KOPT-K1 (cell line): ENCODE data around the gene TERT.

Experiments used
- H3K27ac ChIP-seq: fragments of 200-600 bp; sonication (generic); 2 replicates; pipeline ENCODE4 v1.5.1; 2016; ENCODE audit warnings: antibody characterized with exemption, mild to moderate bottlenecking, low read depth, low read length; ENCODE audit not compliant: poor library complexity, severe bottlenecking
- H3K36me3 ChIP-seq: fragments of 200-600 bp; sonication (generic); 2 replicates; pipeline ENCODE4 v1.5.1; 2017; ENCODE audit warnings: antibody characterized with exemption, mild to moderate bottlenecking, low read length, moderate library complexity; ENCODE audit not compliant: insufficient read depth
- H3K9me3 ChIP-seq: fragments of 200-600 bp; sonication (generic); 2 replicates; pipeline ENCODE4 v1.5.1; 2017; ENCODE audit warnings: antibody characterized with exemption, low read length, mild to moderate bottlenecking; ENCODE audit not compliant: insufficient read depth, poor library complexity, severe bottlenecking

Gene TERT

DNA sequence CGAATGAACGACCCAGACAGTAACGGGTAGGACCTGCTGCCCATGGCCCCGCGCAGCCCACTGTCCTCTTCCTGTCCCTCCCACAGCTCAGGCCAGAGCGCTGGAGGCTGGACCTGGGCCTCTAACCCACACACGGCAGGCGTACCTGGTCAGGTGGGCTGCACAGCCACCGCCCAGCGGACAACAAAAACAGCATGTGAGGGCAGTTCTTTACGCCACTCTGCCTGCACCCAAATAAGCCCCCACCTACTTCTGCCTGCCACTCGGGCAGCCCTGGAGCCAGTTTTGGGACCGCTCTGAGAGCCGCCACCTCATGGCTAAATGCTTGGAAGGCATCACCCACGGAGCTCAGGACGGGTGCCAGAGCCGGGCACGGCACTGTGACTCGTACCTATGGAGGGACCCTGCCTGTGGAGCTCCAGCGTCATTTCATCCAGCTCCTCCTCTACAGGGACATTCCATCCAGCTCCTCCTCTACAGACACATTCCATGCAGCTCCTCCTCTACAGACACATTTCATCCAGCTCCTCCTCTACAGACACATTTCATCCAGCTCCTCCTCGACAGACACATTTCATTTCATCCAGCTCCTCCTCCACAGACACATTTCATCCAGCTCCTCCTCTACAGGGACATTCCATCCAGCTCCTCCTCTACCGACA is 31.1 kb upstream of the TERT start:
- peaks cover 94% of the 10 kb centered on the region for H3K36me3 ChIP-seq
- no peaks in the 10 kb centered on the region for H3K9me3 ChIP-seq

GRCh38 chr5:1325191-1325741 is 30.4 kb upstream of the TERT start:
- Histone ChIP-seq H3K36me3 (peaks cover 94% of the 10 kb centered on the region), H3K27ac (no peak overlapping the region)

More for the DNA sequence above, 31.1 kb upstream of the TERT start:
- no peak overlapping the region for H3K27ac ChIP-seq

GRCh38 chr5:1324719-1325190 is 29.9 kb upstream of the TERT start:
- H3K9me3 ChIP-seq: no peaks in the 10 kb centered on the region
- H3K36me3 ChIP-seq: peaks cover 94% of the 10 kb centered on the region
- no peak overlapping the region for H3K27ac ChIP-seq

More at GRCh38 chr5:1325191-1325741, 30.4 kb upstream of the TERT start:
- H3K9me3 ChIP-seq: no peaks in the 10 kb centered on the region

- Histone ChIP-seq H3K36me3 (peaks cover 95% of the 10 kb centered on the region), H3K27ac (no peak overlapping the region), H3K9me3 (no peaks in the 10 kb centered on the region)
Observed at GRCh38 chr5:1324301-1324700, 29.4 kb upstream of the TERT start.

DNA sequence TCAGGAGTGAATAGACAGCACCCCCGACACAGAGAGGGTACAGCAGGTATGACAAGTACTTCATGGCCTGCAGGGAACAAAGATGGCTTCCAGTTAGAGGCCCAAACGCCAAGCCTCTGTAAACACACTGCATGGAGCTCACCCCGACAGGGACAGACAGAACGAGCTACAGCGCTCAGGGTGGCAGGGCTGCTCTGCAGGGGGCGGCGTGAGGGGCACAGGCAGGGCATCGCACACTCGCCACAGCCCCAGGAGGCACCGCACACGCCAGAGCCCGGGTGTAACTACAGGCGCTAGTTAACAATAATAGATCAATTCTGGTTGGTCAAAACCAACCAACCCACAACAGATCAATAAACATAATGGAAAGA is 28.9 kb upstream of the TERT start:
- Histone ChIP-seq H3K27ac (peak overlapping the region; percentile 48), H3K36me3 (peaks cover 95% of the 10 kb centered on the region), H3K9me3 (no peaks in the 10 kb centered on the region)

- H3K9me3 ChIP-seq: no peaks in the 10 kb centered on the region
- H3K36me3 ChIP-seq: peaks cover 95% of the 10 kb centered on the region
- H3K27ac ChIP-seq: peak overlapping the region; percentile 48
Observed at GRCh38 chr5:1322955-1323802, 28.3 kb upstream of the TERT start.

GRCh38 chr5:1322036-1322900 is 27.4 kb upstream of the TERT start:
- Histone ChIP-seq H3K27ac (peak overlapping the region; percentile 48), H3K9me3 (no peaks in the 10 kb centered on the region), H3K36me3 (peaks cover 99% of the 10 kb centered on the region)

GRCh38 chr5:1321576-1321975 is 26.7 kb upstream of the TERT start:
- peak overlapping the region; percentile 48 for H3K27ac ChIP-seq
- peaks cover 97% of the 10 kb centered on the region for H3K36me3 ChIP-seq
- H3K9me3 ChIP-seq: no peaks in the 10 kb centered on the region

DNA sequence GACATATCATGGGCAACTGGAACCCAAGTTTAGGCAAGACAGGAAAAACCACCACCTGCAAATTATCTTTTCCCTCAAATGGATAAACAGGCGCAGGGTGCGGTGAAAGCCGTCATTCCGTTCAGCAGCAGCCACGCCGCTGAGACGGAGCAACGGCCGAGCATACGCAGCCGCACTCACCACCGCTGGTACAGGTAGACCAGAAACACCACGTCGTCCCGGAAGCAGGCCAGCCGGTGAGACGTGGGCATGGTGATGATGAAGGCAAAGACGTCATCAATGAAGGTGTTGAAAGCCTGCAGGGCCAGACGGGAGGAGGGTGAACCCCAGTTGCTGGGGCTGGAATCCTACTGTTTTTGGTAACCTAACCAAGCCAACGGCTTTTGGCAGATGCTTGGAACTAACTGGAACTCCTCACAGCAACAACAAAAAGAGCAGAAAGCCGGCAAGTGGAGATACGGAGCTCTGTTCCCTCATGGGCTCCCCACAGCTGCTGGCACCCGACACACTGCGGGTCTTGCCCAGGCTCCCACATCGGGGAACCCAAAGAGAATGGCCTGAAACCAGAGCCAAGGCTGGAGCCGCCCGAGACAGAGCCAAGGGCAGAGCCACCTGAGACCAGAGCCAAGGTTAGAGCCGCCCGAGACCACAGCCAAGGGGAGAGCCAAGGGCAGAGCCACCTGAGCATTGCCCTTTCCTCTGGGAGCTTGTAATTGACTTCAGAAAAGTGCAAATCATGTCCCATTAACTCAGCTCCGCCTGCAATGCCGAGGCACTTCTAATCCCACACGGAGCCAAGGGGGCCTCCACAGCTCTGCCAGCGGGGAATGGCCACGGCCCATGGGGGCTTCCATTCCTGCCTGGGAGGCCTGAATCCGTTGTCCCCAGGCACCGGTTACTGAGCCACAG is 25.8 kb upstream of the TERT start:
- Histone ChIP-seq H3K27ac (peak overlapping the region; percentile 99), H3K36me3 (peaks cover 89% of the 10 kb centered on the region), H3K9me3 (no peaks in the 10 kb centered on the region)

DNA sequence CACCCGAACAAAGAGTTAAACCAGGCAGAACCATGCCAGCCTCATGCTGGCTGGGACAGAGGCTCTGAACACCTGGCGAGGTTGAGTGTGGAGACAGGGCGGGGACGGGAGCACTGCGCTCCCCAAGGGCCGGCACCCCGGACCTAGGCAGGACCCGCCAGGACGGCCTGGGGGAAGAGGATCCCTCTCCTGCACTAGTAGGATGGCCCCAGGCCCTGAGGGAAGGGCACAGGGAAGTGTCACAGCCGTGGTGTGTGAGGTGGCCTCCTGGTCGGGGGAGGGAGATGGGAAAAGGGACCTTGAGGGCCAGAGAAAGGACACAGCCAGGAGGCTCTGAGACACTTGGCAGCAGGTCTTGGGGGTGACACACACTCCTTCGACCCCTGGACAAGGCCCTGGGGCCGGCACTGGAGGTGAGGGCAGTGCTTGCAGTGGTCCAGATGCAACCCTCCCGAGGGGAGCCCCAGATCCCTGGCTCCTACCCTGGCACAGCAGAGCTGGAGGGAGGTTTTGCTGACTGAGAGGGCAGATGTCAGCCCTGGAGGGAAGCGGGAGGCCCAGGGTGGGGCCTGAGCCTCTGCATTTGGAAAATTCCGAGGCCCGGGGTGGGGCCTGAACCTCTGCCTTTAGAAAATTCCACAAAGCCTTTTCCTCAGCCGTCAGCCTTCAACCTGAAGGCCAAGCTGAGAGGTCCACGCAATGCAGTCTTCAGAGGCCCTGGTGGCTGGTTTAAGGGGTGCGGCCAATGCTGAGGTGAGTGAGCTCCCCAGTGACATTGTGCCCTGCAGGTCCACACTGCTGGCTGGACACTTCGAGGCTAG is 24.8 kb upstream of the TERT start:
- Histone ChIP-seq H3K36me3 (peaks cover 78% of the 10 kb centered on the region), H3K27ac (peak overlapping the region; percentile 99), H3K9me3 (no peaks in the 10 kb centered on the region)

DNA sequence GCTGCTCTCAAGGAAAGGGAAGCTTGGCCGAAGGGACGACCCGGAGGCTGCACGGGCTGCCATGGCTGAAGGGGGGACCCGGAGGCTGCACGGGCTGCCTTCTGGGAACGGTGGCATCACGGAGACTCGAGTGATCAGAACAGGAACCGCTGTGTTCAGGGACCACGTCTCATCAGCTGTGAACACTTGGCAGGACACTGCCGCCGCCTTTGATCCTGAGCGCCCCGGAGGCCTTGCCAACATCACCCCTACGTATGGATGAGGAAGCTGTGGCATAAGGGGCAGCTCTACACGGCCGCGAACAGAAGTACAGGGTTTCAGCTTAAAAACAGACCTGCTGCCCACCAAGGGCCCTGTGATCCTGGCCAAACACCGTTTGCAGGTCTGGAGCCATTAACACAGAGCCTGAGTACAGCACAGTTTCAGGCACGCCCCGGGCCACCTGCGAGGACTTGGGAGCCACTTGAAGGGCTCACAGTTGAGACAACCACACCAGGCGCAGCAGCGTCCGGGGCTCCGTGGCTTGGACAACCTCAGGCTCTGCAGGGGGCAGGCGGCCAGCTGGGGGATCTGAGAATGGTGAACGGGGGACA is 23.9 kb upstream of the TERT start:
- Histone ChIP-seq H3K9me3 (no peaks in the 10 kb centered on the region), H3K36me3 (peaks cover 69% of the 10 kb centered on the region), H3K27ac (peak overlapping the region; percentile 99)

GRCh38 chr5:1317921-1318565 is 23.2 kb upstream of the TERT start:
- no peaks in the 10 kb centered on the region for H3K9me3 ChIP-seq
- H3K36me3 ChIP-seq: peaks cover 62% of the 10 kb centered on the region
- peak overlapping the region; percentile 99 for H3K27ac ChIP-seq
